ENCODE measurements around the gene PPP3CA.

The PPP3CA gene

GRCh38 chr4:101081166-101081565 lies 266.2 kb downstream of the PPP3CA start:
- FAIRE-seq (no peak), DNase-seq (ENCODE audit: extremely low spot score, insufficient read length, low read depth) (no peak)

- DNase-seq (ENCODE audit: extremely low spot score, insufficient read length, low read depth), result no peak
- no peak for FAIRE-seq
These were observed 268.4 kb downstream of the PPP3CA start for GRCh38 chr4:101078950-101079349.

GRCh38 chr4:101076032-101076431 lies 271.3 kb downstream of the PPP3CA start:
- DNase-seq (ENCODE audit: extremely low spot score, insufficient read length, low read depth), result no peak
- FAIRE-seq, result no peak

GRCh38 chr4:101075536-101075935 lies 271.8 kb downstream of the PPP3CA start:
- FAIRE-seq (no peak), DNase-seq (ENCODE audit: extremely low spot score, insufficient read length, low read depth) (no peak)

- DNase-seq (ENCODE audit: extremely low spot score, insufficient read length, low read depth) (no peak), FAIRE-seq (no peak)
These were observed 273.0 kb downstream of the PPP3CA start for GRCh38 chr4:101074326-101074725.

GRCh38 chr4:101071241-101071640 lies 276.1 kb downstream of the PPP3CA start:
- no peak for FAIRE-seq
- no peak for DNase-seq (ENCODE audit: extremely low spot score, insufficient read length, low read depth)

- no peak for DNase-seq (ENCODE audit: extremely low spot score, insufficient read length, low read depth)
- FAIRE-seq, result no peak
These were observed 279.2 kb downstream of the PPP3CA start for GRCh38 chr4:101068115-101068514.

- no peak for FAIRE-seq
These were observed 279.9 kb downstream of the PPP3CA start for GRCh38 chr4:101067383-101067782.

GRCh38 chr4:101066626-101067170 lies 280.6 kb downstream of the PPP3CA start:
- DNase-seq (ENCODE audit: extremely low spot score, insufficient read length, low read depth) (no peak), FAIRE-seq (no peak)

More at GRCh38 chr4:101067383-101067782, 279.9 kb downstream of the PPP3CA start:
- no peak for DNase-seq (ENCODE audit: extremely low spot score, insufficient read length, low read depth)

- no peak for DNase-seq (ENCODE audit: extremely low spot score, insufficient read length, low read depth)
- no peak for FAIRE-seq
These were observed 281.3 kb downstream of the PPP3CA start for GRCh38 chr4:101065935-101066485.

GRCh38 chr4:101065346-101065745 lies 282.0 kb downstream of the PPP3CA start:
- FAIRE-seq (no peak), DNase-seq (ENCODE audit: extremely low spot score, insufficient read length, low read depth) (no peak)

- FAIRE-seq, result no peak
- DNase-seq (ENCODE audit: extremely low spot score, insufficient read length, low read depth), result no peak
These were observed 282.7 kb downstream of the PPP3CA start for GRCh38 chr4:101064541-101065180.

- FAIRE-seq (no peak), DNase-seq (ENCODE audit: extremely low spot score, insufficient read length, low read depth) (no peak)
These were observed 291.9 kb downstream of the PPP3CA start for GRCh38 chr4:101055392-101055791.

GRCh38 chr4:101050837-101051205 lies 296.5 kb downstream of the PPP3CA start:
- DNase-seq (ENCODE audit: extremely low spot score, insufficient read length, low read depth) (no peak), FAIRE-seq (no peak)

- no peak for FAIRE-seq
These were observed 297.1 kb downstream of the PPP3CA start for GRCh38 chr4:101050088-101050836.

GRCh38 chr4:101049549-101050001 lies 297.8 kb downstream of the PPP3CA start:
- no peak for FAIRE-seq

More at GRCh38 chr4:101050088-101050836, 297.1 kb downstream of the PPP3CA start:
- DNase-seq (ENCODE audit: extremely low spot score, insufficient read length, low read depth), result no peak

GRCh38 chr4:101044766-101045165 lies 302.6 kb downstream of the PPP3CA start:
- FAIRE-seq (no peak), DNase-seq (ENCODE audit: extremely low spot score, insufficient read length, low read depth) (no peak)

More at GRCh38 chr4:101049549-101050001, 297.8 kb downstream of the PPP3CA start:
- no peak for DNase-seq (ENCODE audit: extremely low spot score, insufficient read length, low read depth)

GRCh38 chr4:101042847-101043246 lies 304.5 kb downstream of the PPP3CA start:
- FAIRE-seq, result no peak
- DNase-seq (ENCODE audit: extremely low spot score, insufficient read length, low read depth), result no peak

- DNase-seq (ENCODE audit: extremely low spot score, insufficient read length, low read depth) (no peak), FAIRE-seq (no peak)
These were observed 306.6 kb downstream of the PPP3CA start for GRCh38 chr4:101040776-101041175.

GRCh38 chr4:101039367-101039766 lies 308.0 kb downstream of the PPP3CA start:
- FAIRE-seq, result no peak
- no peak for DNase-seq (ENCODE audit: extremely low spot score, insufficient read length, low read depth)

GRCh38 chr4:101037938-101038413 lies 309.4 kb downstream of the PPP3CA start:
- no peak for DNase-seq (ENCODE audit: extremely low spot score, insufficient read length, low read depth)

More at GRCh38 chr4:101037938-101038413, 309.4 kb downstream of the PPP3CA start:
- FAIRE-seq, result no peak

All from GM18507 (cell line).